Vagina (tissue), 2 donors: ENCODE results near the gene CDK6. TPM values are rescaled to one million over a fixed set of nuclear protein-coding genes. Genes with fewer than 3 reads are reported as not detected.

Source experiments
- DNase-seq, 2 donors: peaks; one replicate each; pipeline ENCODE4 v3.0.0-alpha.2; 2017; ENCODE audit errors: extremely low spot score in 2 of 2
- H3K27ac ChIP-seq: fragments of 200-600 bp; sonication (generic); one replicate; pipeline ENCODE4 v1.5.1; 2019
- H3K27me3 ChIP-seq: fragments of 200-600 bp; sonication (generic); one replicate; pipeline ENCODE4 v1.5.1; 2019
- H3K36me3 ChIP-seq, 2 donors: fragments of 200-600 bp; sonication (generic); one replicate each; pipeline ENCODE4 v1.5.1; 2017 to 2019
- H3K4me1 ChIP-seq: fragments of 200-600 bp; sonication (generic); one replicate; pipeline ENCODE4 v1.5.1; 2019
- H3K4me3 ChIP-seq, 2 donors: fragments of 200-600 bp; sonication (generic); 1 replicate in 1 of 2; 2 replicates in 1 of 2; pipeline ENCODE4 v1.5.1; 2016 to 2019
- H3K9me3 ChIP-seq: fragments of 200-600 bp; sonication (generic); one replicate; pipeline ENCODE4 v1.5.1; 2019
- POLR2A ChIP-seq, 2 donors: fragments of 450-650 bp; IDR thresholded peaks; one replicate each; pipeline ENCODE4 v1.6.1; 2017; ENCODE audit warnings: antibody characterized with exemption in 2 of 2, mild to moderate bottlenecking in 2 of 2, moderate library complexity in 2 of 2
- POLR2AphosphoS5 ChIP-seq, 2 donors: sonication (generic); formaldehyde crosslinking; IDR thresholded peaks; one replicate each; pipeline ENCODE4 v1.9.0; 2017; ENCODE audit warnings: antibody characterized with exemption in 2 of 2, mild to moderate bottlenecking in 2 of 2, low read depth in 1 of 2; ENCODE audit not compliant: insufficient read depth in 1 of 2
- intact Hi-C: fragments of 100-400 bp; cut with DNase I; formaldehyde crosslinking; loops from one replicate; pipeline ENCODE4 v1.15.1; 2023
- total RNA-seq: library from RNA; depleted of rRNA; stranded (reverse); fragments of >200 nt; gene quantifications from one replicate; pipeline ENCODE4 v1.2.3, GENCODE V29; 2016
- TF ChIP-seq, protein P1 (sequence below), 3 experiments: fragments of 450-650 bp in 2 of 3; fragments of 200-600 bp in 1 of 3; sonication (generic) in 1 of 3; IDR thresholded peaks; one replicate each; pipeline ENCODE4 v1.5.1; 2017 to 2019; ENCODE audit warnings: antibody characterized with exemption in 3 of 3, mild to moderate bottlenecking in 2 of 3, moderate library complexity in 2 of 3

The CDK6 gene
- total RNA-seq, 1 donor from 2014 or later = 20.6 TPM

DNA sequence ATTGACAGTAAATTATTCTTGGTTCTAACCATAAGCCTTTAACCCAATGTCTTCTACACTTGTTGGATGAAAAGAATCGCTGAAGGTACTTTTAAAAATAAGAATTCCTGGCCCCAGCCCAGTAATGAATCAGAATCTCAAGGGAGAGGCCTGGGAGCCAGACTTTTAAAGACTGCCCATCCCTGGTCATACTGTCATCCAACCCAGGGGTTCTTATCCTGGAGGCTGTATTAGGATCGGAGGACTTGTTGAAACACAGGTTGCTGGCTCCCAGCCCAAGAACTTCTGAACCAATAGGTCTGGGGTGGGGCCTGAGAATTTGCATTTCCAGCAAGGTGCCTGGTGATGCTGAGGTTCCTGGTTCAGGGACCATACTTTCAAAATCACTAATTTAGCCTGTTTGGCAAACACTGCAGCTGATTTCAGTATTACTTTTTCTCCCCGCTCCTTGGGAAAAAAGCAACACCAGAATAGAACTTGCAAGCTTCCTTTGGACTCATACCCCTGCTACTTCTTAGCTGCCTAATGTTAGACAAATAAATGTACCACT, 166.7 kb downstream of the CDK6 start:
- TF ChIP-seq POLR2AphosphoS5 (IDR thresholded peaks at IDR 0.05; ENCODE audit: insufficient read depth in 1 of 2, low read depth in 1 of 2) (no peak), POLR2A (IDR thresholded peaks at IDR 0.05) (no peak)
- TF ChIP-seq, protein P1, sequence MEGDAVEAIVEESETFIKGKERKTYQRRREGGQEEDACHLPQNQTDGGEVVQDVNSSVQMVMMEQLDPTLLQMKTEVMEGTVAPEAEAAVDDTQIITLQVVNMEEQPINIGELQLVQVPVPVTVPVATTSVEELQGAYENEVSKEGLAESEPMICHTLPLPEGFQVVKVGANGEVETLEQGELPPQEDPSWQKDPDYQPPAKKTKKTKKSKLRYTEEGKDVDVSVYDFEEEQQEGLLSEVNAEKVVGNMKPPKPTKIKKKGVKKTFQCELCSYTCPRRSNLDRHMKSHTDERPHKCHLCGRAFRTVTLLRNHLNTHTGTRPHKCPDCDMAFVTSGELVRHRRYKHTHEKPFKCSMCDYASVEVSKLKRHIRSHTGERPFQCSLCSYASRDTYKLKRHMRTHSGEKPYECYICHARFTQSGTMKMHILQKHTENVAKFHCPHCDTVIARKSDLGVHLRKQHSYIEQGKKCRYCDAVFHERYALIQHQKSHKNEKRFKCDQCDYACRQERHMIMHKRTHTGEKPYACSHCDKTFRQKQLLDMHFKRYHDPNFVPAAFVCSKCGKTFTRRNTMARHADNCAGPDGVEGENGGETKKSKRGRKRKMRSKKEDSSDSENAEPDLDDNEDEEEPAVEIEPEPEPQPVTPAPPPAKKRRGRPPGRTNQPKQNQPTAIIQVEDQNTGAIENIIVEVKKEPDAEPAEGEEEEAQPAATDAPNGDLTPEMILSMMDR (IDR thresholded peaks at IDR 0.05) = no peak
- intact Hi-C loops = no loop called here
- Histone ChIP-seq H3K4me1 (peaks cover 13% of the 10 kb centered on the region), H3K27ac (no peak overlapping the region), H3K4me3 (no peak overlapping the region), H3K27me3 (no peaks in the 10 kb centered on the region), H3K36me3 (no peaks in the 10 kb centered on the region), H3K9me3 (no peaks in the 10 kb centered on the region)
- no peak for DNase-seq

DNA sequence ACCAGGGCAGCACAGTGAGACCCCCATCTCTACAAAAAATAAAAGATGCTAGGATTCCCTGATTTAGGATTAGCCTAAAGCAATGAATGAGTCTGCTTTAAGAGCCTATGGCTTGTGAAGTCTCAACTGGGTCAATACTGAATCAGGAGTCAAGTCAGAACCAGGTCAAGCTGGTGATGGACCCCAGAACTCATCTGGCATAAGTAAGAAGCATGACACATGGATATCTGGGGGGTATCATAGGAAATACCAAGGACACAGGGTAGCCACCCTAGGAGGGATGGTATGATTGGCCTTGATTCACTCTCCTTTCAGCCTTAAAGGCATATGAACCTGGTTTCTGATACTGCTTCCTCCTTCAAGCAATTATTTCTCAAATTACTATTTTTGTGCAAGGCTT, 167.8 kb downstream of the CDK6 start:
- TF ChIP-seq POLR2AphosphoS5 (IDR thresholded peaks at IDR 0.05; ENCODE audit: insufficient read depth in 1 of 2, low read depth in 1 of 2) (no peak), POLR2A (IDR thresholded peaks at IDR 0.05) (no peak)
- TF ChIP-seq, protein P1 (IDR thresholded peaks at IDR 0.05) = no peak
- no peaks in the 10 kb centered on the region for H3K36me3 ChIP-seq
- H3K4me1 ChIP-seq = peaks cover 13% of the 10 kb centered on the region
- no peak overlapping the region for H3K27ac ChIP-seq
- no peaks in the 10 kb centered on the region for H3K27me3 ChIP-seq
- no peak for DNase-seq
- no peaks in the 10 kb centered on the region for H3K9me3 ChIP-seq
- intact Hi-C loops = no loop called here
- no peak overlapping the region for H3K4me3 ChIP-seq

DNA sequence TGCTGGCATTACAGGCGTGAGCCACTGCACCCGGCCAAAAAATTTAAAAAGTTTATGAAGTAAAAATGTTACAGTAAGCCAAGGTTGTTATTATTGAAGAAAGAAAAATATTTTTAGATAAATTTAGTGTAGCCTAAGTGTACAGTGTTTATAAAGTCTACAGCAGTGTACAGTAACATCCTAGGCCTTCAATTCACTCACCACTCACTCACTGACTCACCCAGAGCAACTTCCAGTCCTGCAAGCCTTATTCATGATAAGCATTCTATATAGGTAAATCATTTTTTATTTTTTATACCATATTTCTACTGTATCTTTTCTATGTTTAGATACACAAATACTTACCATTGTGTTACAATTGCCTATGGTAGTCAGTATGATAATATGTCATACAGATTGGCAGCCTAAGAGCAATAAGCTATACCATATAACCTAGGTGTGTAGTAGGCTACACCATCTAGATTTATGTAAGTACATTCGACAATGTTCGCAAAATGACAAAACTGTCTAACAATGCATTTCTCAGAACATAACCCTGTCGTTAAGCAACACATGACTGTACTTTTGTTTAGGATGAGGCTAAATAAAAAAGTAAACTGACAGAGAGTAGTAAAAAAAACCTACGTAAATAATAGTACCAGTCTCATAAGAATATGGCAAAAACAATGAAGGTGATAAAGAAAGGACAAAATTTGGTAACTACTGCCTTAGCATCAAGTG, 168.4 kb downstream of the CDK6 start:
- DNase-seq = no peak
- Histone ChIP-seq H3K27ac (no peak overlapping the region), H3K27me3 (no peaks in the 10 kb centered on the region), H3K4me1 (peaks cover 13% of the 10 kb centered on the region), H3K36me3 (no peaks in the 10 kb centered on the region), H3K9me3 (no peaks in the 10 kb centered on the region), H3K4me3 (no peak overlapping the region)
- TF ChIP-seq POLR2A (IDR thresholded peaks at IDR 0.05) = no peak
- TF ChIP-seq, protein P1 (IDR thresholded peaks at IDR 0.05) = no peak
- no peak for TF ChIP-seq POLR2AphosphoS5 (IDR thresholded peaks at IDR 0.05; ENCODE audit: insufficient read depth in 1 of 2, low read depth in 1 of 2)
- intact Hi-C loops = no loop called here

DNA sequence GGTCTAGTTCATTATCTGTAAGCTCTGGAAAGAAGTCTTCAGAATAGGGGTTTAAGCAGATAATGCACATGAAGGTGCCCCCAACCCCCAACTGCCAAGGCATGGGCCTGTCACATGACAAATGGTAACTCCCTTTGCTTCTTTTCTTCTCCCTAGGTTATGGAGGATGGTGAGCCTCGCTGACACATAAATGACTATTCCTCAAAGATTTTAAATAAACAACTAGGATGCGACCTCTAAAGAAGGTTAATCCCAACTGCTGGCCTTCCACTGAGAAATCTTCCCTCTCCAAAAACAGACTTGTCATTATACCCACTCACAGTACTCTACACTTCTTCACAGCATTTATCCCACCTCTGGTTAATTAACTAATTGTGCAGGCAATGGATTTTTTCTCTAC, 170.4 kb downstream of the CDK6 start:
- no peak overlapping the region for H3K4me3 ChIP-seq
- H3K27me3 ChIP-seq = no peaks in the 10 kb centered on the region
- H3K4me1 ChIP-seq = peaks cover 13% of the 10 kb centered on the region
- TF ChIP-seq, protein P1 (IDR thresholded peaks at IDR 0.05) = no peak
- no peak for TF ChIP-seq POLR2AphosphoS5 (IDR thresholded peaks at IDR 0.05; ENCODE audit: insufficient read depth in 1 of 2, low read depth in 1 of 2)
- no peak for TF ChIP-seq POLR2A (IDR thresholded peaks at IDR 0.05)
- H3K36me3 ChIP-seq = no peaks in the 10 kb centered on the region
- no peaks in the 10 kb centered on the region for H3K9me3 ChIP-seq
- intact Hi-C loops = no loop called here
- DNase-seq = no peak
- H3K27ac ChIP-seq = no peak overlapping the region

DNA sequence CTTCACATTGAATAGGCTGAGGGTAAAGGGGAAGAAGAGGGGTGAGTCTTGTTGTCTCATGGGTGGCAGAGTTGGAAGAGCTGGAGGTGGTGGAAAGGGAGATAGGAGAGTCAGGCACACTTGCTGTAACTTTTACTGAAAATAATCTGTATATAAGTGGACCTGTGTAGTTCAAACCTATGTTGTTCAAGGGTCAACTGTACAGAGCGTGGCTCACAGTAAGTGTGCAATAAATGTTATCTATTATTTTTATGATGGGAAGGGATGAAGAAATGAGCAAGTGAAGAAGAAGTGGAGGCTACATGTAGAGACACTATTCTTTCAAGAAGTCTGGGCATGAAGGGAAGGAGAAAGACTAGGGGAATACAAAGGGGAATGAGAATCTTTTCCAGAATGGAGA, 174.7 kb downstream of the CDK6 start:
- H3K4me3 ChIP-seq = no peak overlapping the region
- H3K27ac ChIP-seq = no peak overlapping the region
- H3K27me3 ChIP-seq = no peaks in the 10 kb centered on the region
- TF ChIP-seq, protein P1 (IDR thresholded peaks at IDR 0.05) = no peak
- no peak for TF ChIP-seq POLR2A (IDR thresholded peaks at IDR 0.05)
- TF ChIP-seq POLR2AphosphoS5 (IDR thresholded peaks at IDR 0.05; ENCODE audit: insufficient read depth in 1 of 2, low read depth in 1 of 2) = no peak
- no peaks in the 10 kb centered on the region for H3K4me1 ChIP-seq
- no peaks in the 10 kb centered on the region for H3K9me3 ChIP-seq
- no peak for DNase-seq
- intact Hi-C loops = no loop called here
- H3K36me3 ChIP-seq = no peaks in the 10 kb centered on the region
